Measurements from ENCODE around the gene LPGAT1. TPM values are rescaled to one million over a fixed set of nuclear protein-coding genes. Genes with fewer than 3 reads are reported as not detected.
"Not testable (repeated sequence)": the region's sequence is repeated elsewhere in the genome, so short reads cannot be mapped to it uniquely, and the experiment has no call there.

The LPGAT1 gene
- total RNA-seq, 1 donor from 2014 or later: 70.4 TPM

GRCh38 chr1:211704543-211704942 lies 126.0 kb downstream of the LPGAT1 start:
- DNase-seq: no peak

- DNase-seq: peak; percentile 64
Observed at GRCh38 chr1:211703812-211704537, 126.6 kb downstream of the LPGAT1 start.

- DNase-seq: no peak
Observed at GRCh38 chr1:211701733-211702132, 128.8 kb downstream of the LPGAT1 start.

GRCh38 chr1:211699059-211699458 lies 131.5 kb downstream of the LPGAT1 start:
- DNase-seq: no peak

- DNase-seq: peak; percentile 78
Observed at GRCh38 chr1:211698161-211699026, 132.2 kb downstream of the LPGAT1 start.

- peak; percentile 47 for DNase-seq
Observed at GRCh38 chr1:211697356-211697755, 133.2 kb downstream of the LPGAT1 start.

GRCh38 chr1:211695135-211695816 lies 135.3 kb downstream of the LPGAT1 start:
- no peak for DNase-seq

- not testable (repeated sequence) for DNase-seq
Observed at GRCh38 chr1:211693911-211694310, 136.7 kb downstream of the LPGAT1 start.

Small RNA genes within 50 kb of the gene (small RNA-seq; reads per million reads assigned to genes)
- not detected for gene RF00019 (ENCODE audit: low replicate concordance)
- not detected for gene RN7SL344P (ENCODE audit: low replicate concordance)

Other genes starting within 250 kb of the LPGAT1 start
- 9.5 TPM for gene NEK2, start 155.1 kb downstream of the LPGAT1 start, total RNA-seq
- 22.5 TPM for gene INTS7, start 204.8 kb upstream of the LPGAT1 start, total RNA-seq
- gene DTL, start 205.0 kb upstream of the LPGAT1 start, total RNA-seq: 7.4 TPM